ENCODE measurements around the gene OR6X1. TPM values are rescaled to one million over a fixed set of nuclear protein-coding genes. Genes with fewer than 3 reads are reported as not detected.

OR6X1 gene
- total and polyA plus RNA-seq, 2 of the 8 experiments (the other 6 are each of a cell fraction or from before 2014, with no cell fraction given): not detected

DNA sequence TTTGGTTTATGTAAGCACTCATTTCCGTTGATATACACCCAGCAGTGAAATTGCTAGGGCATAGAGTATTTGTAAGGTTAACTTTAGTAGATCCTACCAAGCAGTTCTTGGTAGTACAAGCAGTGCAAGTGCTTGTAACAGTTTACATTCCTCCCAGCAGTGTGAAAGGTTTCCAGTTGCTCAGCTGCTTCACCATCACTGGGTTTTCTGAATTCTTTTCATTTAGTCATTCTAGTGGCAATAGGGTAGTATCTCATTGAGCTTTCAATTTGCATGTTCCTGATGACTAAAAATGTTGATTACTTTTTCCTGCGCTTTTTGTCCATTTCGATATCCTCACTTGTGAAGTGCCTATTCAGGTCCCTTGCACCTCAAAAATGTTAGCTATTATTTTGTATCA is 47.1 kb downstream of the OR6X1 start:
- no peak overlapping the region for H3K27ac ChIP-seq (ENCODE audit: low read depth, low read length)
- H3K23me2 ChIP-seq (ENCODE audit: low read depth, low read length): no peaks in the 10 kb centered on the region
- no peak for FAIRE-seq
- no peak for DNase-seq (ENCODE audit: low read depth in 1 of 2, low spot score in 2 of 2)
- no peaks in the 10 kb centered on the region for H3K79me1 ChIP-seq (ENCODE audit: low read depth, low read length)
- no peak overlapping the region for H2BK120ac ChIP-seq (replicated peaks; ENCODE audit: low read depth, low read length)
- ChIA-PET CTCF (ENCODE audit: partially characterized antibody) (interaction anchor here (0.6 to 11.6 kb wide), 39 partner anchors 8 to 806 kb away, joined by 3 to 301 read pairs (median 4); partner anchors contain the start of gene SCN3B), POLR2A (ENCODE audit: partially characterized antibody) (interaction anchor here (0.8 to 1.3 kb wide), 2 partner anchors 65 to 1822 kb away, joined by 3 read pairs; no protein-coding TSS in a partner anchor)
- H2AK5ac ChIP-seq (ENCODE audit: low read depth, low read length): no peak overlapping the region
- H4K8ac ChIP-seq (ENCODE audit: extremely low read depth, insufficient read depth, low read length): no peak overlapping the region
- H3K27me3 ChIP-seq (replicated peaks in 1 of 4; ENCODE audit: control insufficient read depth in 3 of 4, extremely low read depth in 1 of 4, insufficient read depth in 3 of 4, low read length in 3 of 4): no peaks in the 10 kb centered on the region
- no peak overlapping the region for H2BK15ac ChIP-seq (ENCODE audit: low read length)
- no peak overlapping the region for H3K56ac ChIP-seq (replicated peaks; ENCODE audit: insufficient read length, low read depth, low read length)
- H2BK20ac ChIP-seq (ENCODE audit: low read length): no peak overlapping the region
- no peaks in the 10 kb centered on the region for H3K79me2 ChIP-seq (ENCODE audit: control insufficient read depth in 1 of 2, insufficient read depth in 2 of 2, low read length in 2 of 2)
- H3K4me2 ChIP-seq (ENCODE audit: insufficient read depth in 1 of 2, low read depth in 2 of 2, low read length in 2 of 2): no peak overlapping the region
- H4K91ac ChIP-seq (replicated peaks; ENCODE audit: insufficient read length, low read length): no peak overlapping the region
- H3K9ac ChIP-seq (replicated peaks in 1 of 4; ENCODE audit: extremely low read depth in 1 of 4, low read depth in 3 of 4, low read length in 3 of 4): no peak overlapping the region
- no peak overlapping the region for H2AFZ ChIP-seq (ENCODE audit: low read length)
- no peak overlapping the region for H3K23ac ChIP-seq (ENCODE audit: insufficient read length)
- peaks cover 0 to 4% (median 0%) of the 10 kb centered on the region in 4 experiments; a peak in 2 of 7 replicates for H3K4me1 ChIP-seq (replicated peaks in 1 of 4; ENCODE audit: control insufficient read depth in 3 of 4, insufficient read depth in 4 of 4, low read length in 3 of 4)
- H3K14ac ChIP-seq (ENCODE audit: insufficient read length): no peak overlapping the region
- no peak overlapping the region for H2BK5ac ChIP-seq (ENCODE audit: low read depth, low read length)
- H3K36me3 ChIP-seq (ENCODE audit: control insufficient read depth in 2 of 4, insufficient read depth in 4 of 4, low read length in 3 of 4): no peaks in the 10 kb centered on the region
- H2BK12ac ChIP-seq (ENCODE audit: low read depth, low read length): no peak overlapping the region
- H4K5ac ChIP-seq (ENCODE audit: insufficient read length, low read depth, low read length): no peak overlapping the region
- no peaks in the 10 kb centered on the region for H4K20me1 ChIP-seq (replicated peaks in 1 of 2; ENCODE audit: control insufficient read depth in 1 of 2, insufficient read depth in 2 of 2, low read length in 2 of 2)
- H3K4ac ChIP-seq (replicated peaks; ENCODE audit: insufficient read length, low read depth, low read length): no peak overlapping the region
- H3K18ac ChIP-seq (ENCODE audit: extremely low read depth, low read length): no peak overlapping the region
- 90% methylated on average over 3 of the region's 3 CpGs; no CpG with 5 or more reads in 1 of the 2 experiments for WGBS, 2 experiments (ENCODE audit: extremely low coverage in 1 of 2, insufficient coverage in 1 of 2, insufficient read length in 1 of 2, insufficient replicate concordance in 2 of 2, low coverage in 1 of 2, low lambda C conversion rate in 2 of 2, missing lambda C conversion rate in 1 of 2)
- H3K4me3 ChIP-seq (ENCODE audit: extremely low read depth in 1 of 4, insufficient read depth in 2 of 4, low read depth in 3 of 4, low read length in 4 of 4): no peak overlapping the region
- H3K9me3 ChIP-seq (ENCODE audit: insufficient read depth in 2 of 2, low read depth in 1 of 2, low read length in 1 of 2): no peaks in the 10 kb centered on the region
- TF ChIP-seq, protein P1, sequence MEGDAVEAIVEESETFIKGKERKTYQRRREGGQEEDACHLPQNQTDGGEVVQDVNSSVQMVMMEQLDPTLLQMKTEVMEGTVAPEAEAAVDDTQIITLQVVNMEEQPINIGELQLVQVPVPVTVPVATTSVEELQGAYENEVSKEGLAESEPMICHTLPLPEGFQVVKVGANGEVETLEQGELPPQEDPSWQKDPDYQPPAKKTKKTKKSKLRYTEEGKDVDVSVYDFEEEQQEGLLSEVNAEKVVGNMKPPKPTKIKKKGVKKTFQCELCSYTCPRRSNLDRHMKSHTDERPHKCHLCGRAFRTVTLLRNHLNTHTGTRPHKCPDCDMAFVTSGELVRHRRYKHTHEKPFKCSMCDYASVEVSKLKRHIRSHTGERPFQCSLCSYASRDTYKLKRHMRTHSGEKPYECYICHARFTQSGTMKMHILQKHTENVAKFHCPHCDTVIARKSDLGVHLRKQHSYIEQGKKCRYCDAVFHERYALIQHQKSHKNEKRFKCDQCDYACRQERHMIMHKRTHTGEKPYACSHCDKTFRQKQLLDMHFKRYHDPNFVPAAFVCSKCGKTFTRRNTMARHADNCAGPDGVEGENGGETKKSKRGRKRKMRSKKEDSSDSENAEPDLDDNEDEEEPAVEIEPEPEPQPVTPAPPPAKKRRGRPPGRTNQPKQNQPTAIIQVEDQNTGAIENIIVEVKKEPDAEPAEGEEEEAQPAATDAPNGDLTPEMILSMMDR (IDR thresholded peaks at IDR 0.05; ENCODE audit: control extremely low read depth in 1 of 3, insufficient read depth in 1 of 3, low read depth in 1 of 3, low read length in 3 of 3): no peak
- TF ChIP-seq CTBP2 (IDR thresholded peaks at IDR 0.05; ENCODE audit: borderline replicate concordance, insufficient read depth, insufficient read length, low read length) (no peak), MAFK (IDR thresholded peaks at IDR 0.05; ENCODE audit: low read depth, low read length) (no peak), NRF1 (IDR thresholded peaks at IDR 0.05; ENCODE audit: low read depth, low read length) (no peak), KDM5A (IDR thresholded peaks at IDR 0.05; ENCODE audit: low read length) (no peak), TCF12 (IDR thresholded peaks at IDR 0.05; ENCODE audit: low read depth, low read length) (no peak), SUZ12 (IDR thresholded peaks at IDR 0.05; ENCODE audit: low read length) (no peak), BRCA1 (IDR thresholded peaks at IDR 0.05; ENCODE audit: low read depth, low read length) (no peak)
